WTC11 (cell line): ENCODE data around the gene PTCH1. TPM values are rescaled to one million over a fixed set of nuclear protein-coding genes. Genes with fewer than 3 reads are reported as not detected.
A peak's percentile ranks its signal among the peaks of the same experiment; 100 is the strongest.

Source experiments
- ATAC-seq: fragments of 200-7000 bp; cut with Tn5 transposase; 2 replicates; pipeline ENCODE4 v1.10.0; 2021; ENCODE audit warnings: mild to moderate bottlenecking, moderate library complexity
- CTCF ChIA-PET: fragments of 300-600 bp; sonication (Branson Sonifier 250); formaldehyde crosslinking; loops from one replicate; lab custom pipeline; 2021; ENCODE audit warnings: antibody characterized with exemption; lab: Charles Lee
- POLR2A ChIA-PET: fragments of 350-600 bp; sonication (Branson Sonifier 250); formaldehyde crosslinking; loops from one replicate; lab custom pipeline; 2021; ENCODE audit warnings: antibody characterized with exemption; lab: Charles Lee
- DNase-seq: peaks from one replicate; pipeline ENCODE4 v3.0.0; 2021; ENCODE audit warnings: low spot score
- H3K27ac Mint-ChIP-seq: 2 replicates; pipeline ENCODE4 v1.8.0; 2021; ENCODE audit warnings: mixed read lengths
- H3K27me3 Mint-ChIP-seq: 2 replicates; pipeline ENCODE4 v1.8.0; 2021; ENCODE audit warnings: low read depth, mild to moderate bottlenecking, moderate library complexity, mixed read lengths
- H3K36me3 Mint-ChIP-seq: 2 replicates; pipeline ENCODE4 v1.8.0; 2021; ENCODE audit warnings: mixed read lengths
- H3K4me1 Mint-ChIP-seq: 2 replicates; pipeline ENCODE4 v1.8.0; 2022; ENCODE audit warnings: mixed read lengths
- H3K4me3 Mint-ChIP-seq: 2 replicates; pipeline ENCODE4 v1.8.0; 2021; ENCODE audit warnings: mild to moderate bottlenecking, moderate library complexity, mixed read lengths
- H3K9me3 Mint-ChIP-seq: 2 replicates; pipeline ENCODE4 v1.8.0; 2021; ENCODE audit warnings: mixed read lengths
- ARID4B ChIP-seq: sonication (generic); formaldehyde crosslinking; IDR thresholded peaks from 2 replicates; pipeline ENCODE4 v1.8.0; 2023; ENCODE audit warnings: missing genetic modification reagents, mild to moderate bottlenecking, borderline replicate concordance
- CREB1 ChIP-seq: sonication (generic); formaldehyde crosslinking; IDR thresholded peaks from 2 replicates; pipeline ENCODE4 v1.8.0; 2023; ENCODE audit warnings: mild to moderate bottlenecking, missing genetic modification reagents
- ELF4 ChIP-seq: sonication (generic); formaldehyde crosslinking; IDR thresholded peaks from 2 replicates; pipeline ENCODE4 v1.8.1; 2022; ENCODE audit warnings: low read depth, mild to moderate bottlenecking, moderate library complexity, missing genetic modification reagents
- EMX1 ChIP-seq: fragments of 250-450 bp; sonication (Bioruptor Pico); IDR thresholded peaks from 2 replicates; pipeline ENCODE4 v1.8.0; 2021; ENCODE audit warnings: mild to moderate bottlenecking
- FOXK1 ChIP-seq: sonication (generic); formaldehyde crosslinking; IDR thresholded peaks from 2 replicates; pipeline ENCODE4 v1.8.0; 2022; ENCODE audit warnings: mild to moderate bottlenecking, moderate library complexity, missing genetic modification reagents
- FOXP1 ChIP-seq: sonication (generic); formaldehyde crosslinking; IDR thresholded peaks from 2 replicates; pipeline ENCODE4 v1.8.0; 2022; ENCODE audit warnings: missing genetic modification reagents, mild to moderate bottlenecking, moderate library complexity, borderline replicate concordance
- FOXP4 ChIP-seq: sonication (generic); formaldehyde crosslinking; IDR thresholded peaks from 2 replicates; pipeline ENCODE4 v1.8.0; 2022; ENCODE audit warnings: mild to moderate bottlenecking, missing genetic modification reagents
- GABPB1 ChIP-seq: sonication (generic); formaldehyde crosslinking; IDR thresholded peaks from 2 replicates; pipeline ENCODE4 v1.8.1; 2023; ENCODE audit warnings: mild to moderate bottlenecking, missing genetic modification reagents
- HMGA2 ChIP-seq: fragments of 250-450 bp; sonication (Bioruptor Pico); IDR thresholded peaks from 2 replicates; pipeline ENCODE4 v1.4.0; 2021; ENCODE audit warnings: mild to moderate bottlenecking, moderate library complexity
- JAZF1 ChIP-seq: fragments of 250-450 bp; sonication (Bioruptor Pico); IDR thresholded peaks from 2 replicates; pipeline ENCODE4 v1.9.0; 2021; ENCODE audit warnings: moderate library complexity, mild to moderate bottlenecking, inconsistent platforms
- JUN ChIP-seq: sonication (generic); formaldehyde crosslinking; IDR thresholded peaks from 2 replicates; pipeline ENCODE4 v1.8.0; 2023; ENCODE audit warnings: mild to moderate bottlenecking, missing genetic modification reagents
- MLX ChIP-seq: sonication (generic); formaldehyde crosslinking; IDR thresholded peaks from 2 replicates; pipeline ENCODE4 v1.8.1; 2023; ENCODE audit warnings: mild to moderate bottlenecking, missing genetic modification reagents, moderate library complexity
- NFE2L1 ChIP-seq: sonication (generic); formaldehyde crosslinking; IDR thresholded peaks from 2 replicates; pipeline ENCODE4 v1.8.1; 2023; ENCODE audit warnings: missing genetic modification reagents
- NFYB ChIP-seq: sonication (generic); formaldehyde crosslinking; conservative IDR thresholded peaks from 2 replicates; pipeline ENCODE4 v1.8.0; 2022; ENCODE audit warnings: low read depth, missing genetic modification reagents
- OVOL2 ChIP-seq: fragments of 250-450 bp; sonication (Bioruptor Pico); IDR thresholded peaks from 2 replicates; pipeline ENCODE4 v1.9.0; 2021; ENCODE audit warnings: mild to moderate bottlenecking, borderline replicate concordance
- RORB ChIP-seq: fragments of 250-450 bp; sonication (Bioruptor Pico); IDR thresholded peaks from 2 replicates; pipeline ENCODE4 v1.9.0; 2021; ENCODE audit warnings: mild to moderate bottlenecking
- TEAD1 ChIP-seq: sonication (generic); formaldehyde crosslinking; IDR thresholded peaks from 2 replicates; pipeline ENCODE4 v1.8.0; 2022; ENCODE audit warnings: mild to moderate bottlenecking, missing genetic modification reagents
- ZNF219 ChIP-seq: sonication (generic); formaldehyde crosslinking; IDR thresholded peaks from 2 replicates; pipeline ENCODE4 v1.8.0; 2023; ENCODE audit warnings: missing genetic modification reagents, mild to moderate bottlenecking, borderline replicate concordance
- ZNF532 ChIP-seq: fragments of 250-450 bp; sonication (Bioruptor Pico); IDR thresholded peaks from 2 replicates; pipeline ENCODE4 v1.9.0; 2021; ENCODE audit warnings: mild to moderate bottlenecking, borderline replicate concordance
- ZNF671 ChIP-seq: fragments of 250-450 bp; sonication (Bioruptor Pico); IDR thresholded peaks from 2 replicates; pipeline ENCODE4 v1.8.0; 2021; ENCODE audit warnings: mild to moderate bottlenecking
- total RNA-seq: library from RNA; stranded (reverse); gene quantifications from 3 replicates; pipeline ENCODE4 v1.2.3, GENCODE V29; 2021

PTCH1 gene
- total RNA-seq, 1 experiment from 2014 or later, result 38.0 TPM

GRCh38 chr9:95521699-95522098 lies 4.9 kb upstream of the PTCH1 start:
- no peak overlapping the region for H3K4me3 Mint-ChIP-seq
- H3K4me1 Mint-ChIP-seq, result peaks cover 11% of the 10 kb centered on the region
- H3K36me3 Mint-ChIP-seq, result no peaks in the 10 kb centered on the region
- ChIA-PET POLR2A (no interaction called here), CTCF (no interaction called here)
- no peaks in the 10 kb centered on the region for H3K9me3 Mint-ChIP-seq
- TF ChIP-seq NFYB, result no peak
- no peak for TF ChIP-seq HMGA2
- no peak for TF ChIP-seq EMX1 (CRISPR knock-in tag)
- TF ChIP-seq FOXP4 (CRISPR knock-in tag), result no peak
- TF ChIP-seq RORB (CRISPR knock-in tag), result no peak
- TF ChIP-seq FOXK1 (CRISPR knock-in tag), result no peak
- no peak for TF ChIP-seq ZNF671 (CRISPR knock-in tag)
- no peak for TF ChIP-seq JUN
- no peak for TF ChIP-seq TEAD1
- no peak for TF ChIP-seq OVOL2 (CRISPR knock-in tag)
- TF ChIP-seq MLX (CRISPR knock-in tag), result no peak
- no peak for TF ChIP-seq CREB1 (CRISPR knock-in tag)
- no peak for TF ChIP-seq NFE2L1 (CRISPR knock-in tag)
- TF ChIP-seq ZNF219 (CRISPR knock-in tag), result no peak
- TF ChIP-seq GABPB1, result no peak
- ATAC-seq (no peak), DNase-seq (no peak)
- H3K27ac Mint-ChIP-seq, result no peak overlapping the region
- peaks cover 54% of the 10 kb centered on the region for H3K27me3 Mint-ChIP-seq

GRCh38 chr9:95517559-95518425 lies 1.0 kb upstream of the PTCH1 start:
- CTCF ChIA-PET, result interaction anchor here (1.4 kb wide), 1 partner anchor 219 kb away, joined by 5 read pairs; no protein-coding TSS in a partner anchor
- peaks cover 84% of the 10 kb centered on the region for H3K27me3 Mint-ChIP-seq
- peaks cover 41% of the 10 kb centered on the region for H3K4me1 Mint-ChIP-seq
- DNase-seq, result no peak
- ATAC-seq, result no peak
- TF ChIP-seq NFE2L1 (CRISPR knock-in tag) (no peak), ARID4B (0 out of 2 replicates have a peak, but pooled peaks have one; percentile 5), ELF4 (CRISPR knock-in tag) (no peak), JAZF1 (CRISPR knock-in tag) (no peak), ZNF532 (CRISPR knock-in tag) (no peak), FOXP1 (CRISPR knock-in tag) (no peak)
- POLR2A ChIA-PET, result interaction anchor here (0.8 kb wide), 1 partner anchor 32 kb away, joined by 3 read pairs; no protein-coding TSS in a partner anchor
- no peaks in the 10 kb centered on the region for H3K36me3 Mint-ChIP-seq
- H3K4me3 Mint-ChIP-seq, result peak overlapping the region; percentile 98
- no peaks in the 10 kb centered on the region for H3K9me3 Mint-ChIP-seq
- H3K27ac Mint-ChIP-seq, result no peak overlapping the region
